Fibroblast of lung (primary cell): ENCODE results near the gene CLCN7.

Source experiments
- EZH2 ChIP-seq: IDR thresholded peaks from 2 replicates; pipeline ENCODE4 v1.5.1; 2012; ENCODE audit warnings: low read length, control low read depth, mild to moderate bottlenecking; ENCODE audit errors: missing control alignments
- TF ChIP-seq, protein P1 (sequence below), 2 donors: IDR thresholded peaks in 1 of 2; conservative IDR thresholded peaks in 1 of 2; 1 replicate in 1 of 2; 2 replicates in 1 of 2; pipeline ENCODE4 v1.5.1; 2011 to 2012; ENCODE audit warnings: low read length in 2 of 2, control low read depth in 1 of 2, inconsistent platforms in 1 of 2, low read depth in 1 of 2, mild to moderate bottlenecking in 1 of 2

DNA sequence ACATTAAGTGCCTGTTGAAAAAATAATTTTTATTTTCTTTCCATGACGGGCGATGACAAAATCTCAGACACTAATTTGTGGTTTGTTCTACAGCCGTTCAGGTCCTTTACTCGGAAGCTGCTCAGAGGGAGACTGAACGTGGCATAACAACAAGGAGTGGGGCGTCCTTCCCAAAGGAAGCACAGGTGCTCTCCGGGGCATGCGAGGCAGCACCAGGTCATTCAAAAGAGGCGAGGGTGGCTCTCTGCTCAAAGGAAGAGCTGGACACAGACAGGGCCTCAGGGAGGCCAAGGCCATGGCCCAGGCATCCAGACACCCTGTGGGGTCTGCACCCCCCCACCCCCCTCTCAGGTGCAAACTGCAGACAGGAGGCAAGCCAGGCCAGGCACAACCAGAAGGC, 76.5 kb downstream of the CLCN7 start:
- TF ChIP-seq, protein P1, sequence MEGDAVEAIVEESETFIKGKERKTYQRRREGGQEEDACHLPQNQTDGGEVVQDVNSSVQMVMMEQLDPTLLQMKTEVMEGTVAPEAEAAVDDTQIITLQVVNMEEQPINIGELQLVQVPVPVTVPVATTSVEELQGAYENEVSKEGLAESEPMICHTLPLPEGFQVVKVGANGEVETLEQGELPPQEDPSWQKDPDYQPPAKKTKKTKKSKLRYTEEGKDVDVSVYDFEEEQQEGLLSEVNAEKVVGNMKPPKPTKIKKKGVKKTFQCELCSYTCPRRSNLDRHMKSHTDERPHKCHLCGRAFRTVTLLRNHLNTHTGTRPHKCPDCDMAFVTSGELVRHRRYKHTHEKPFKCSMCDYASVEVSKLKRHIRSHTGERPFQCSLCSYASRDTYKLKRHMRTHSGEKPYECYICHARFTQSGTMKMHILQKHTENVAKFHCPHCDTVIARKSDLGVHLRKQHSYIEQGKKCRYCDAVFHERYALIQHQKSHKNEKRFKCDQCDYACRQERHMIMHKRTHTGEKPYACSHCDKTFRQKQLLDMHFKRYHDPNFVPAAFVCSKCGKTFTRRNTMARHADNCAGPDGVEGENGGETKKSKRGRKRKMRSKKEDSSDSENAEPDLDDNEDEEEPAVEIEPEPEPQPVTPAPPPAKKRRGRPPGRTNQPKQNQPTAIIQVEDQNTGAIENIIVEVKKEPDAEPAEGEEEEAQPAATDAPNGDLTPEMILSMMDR (conservative IDR thresholded peaks at IDR 0.05 in 1 of 2, IDR thresholded peaks at IDR 0.05 in 1 of 2; ENCODE audit: low read depth in 1 of 2, low read length in 2 of 2), result no peak
- TF ChIP-seq EZH2, result no peak
